Mesendoderm (in vitro differentiated cells): ENCODE results near the gene MUSTN1.

Source experiments
- DNase-seq: peaks from one replicate; pipeline ENCODE4 v3.0.0; 2013
- H2AK5ac ChIP-seq: 2 replicates; pipeline ENCODE4 v1.6.1; 2013; ENCODE audit warnings: low read length, inconsistent platforms
- H2BK120ac ChIP-seq: 2 replicates; pipeline ENCODE4 v1.6.1; 2013; ENCODE audit warnings: low read depth, mild to moderate bottlenecking, low read length, moderate library complexity, mixed read lengths
- H2BK15ac ChIP-seq: replicated peaks from 2 replicates; pipeline ENCODE4 v1.6.1; 2013; ENCODE audit warnings: low read depth, mild to moderate bottlenecking, moderate library complexity
- H2BK5ac ChIP-seq: 2 replicates; pipeline ENCODE4 v1.6.1; 2013; ENCODE audit warnings: low read length, inconsistent platforms
- H3K18ac ChIP-seq: 2 replicates; pipeline ENCODE4 v1.6.1; 2013; ENCODE audit warnings: mild to moderate bottlenecking, low read length, mixed read lengths
- H3K23ac ChIP-seq: one replicate; pipeline ENCODE4 v1.6.1; 2013; ENCODE audit warnings: low read length
- H3K27ac ChIP-seq: 2 replicates; pipeline ENCODE4 v1.5.1; 2013; ENCODE audit warnings: low read depth, mild to moderate bottlenecking, inconsistent platforms, low read length, moderate library complexity
- H3K27me3 ChIP-seq: 2 replicates; pipeline ENCODE4 v1.6.1; 2013; ENCODE audit warnings: low read length, control low read depth, mild to moderate bottlenecking, inconsistent platforms; ENCODE audit not compliant: insufficient read depth, poor library complexity
- H3K36me3 ChIP-seq: 2 replicates; pipeline ENCODE4 v1.6.1; 2013; ENCODE audit warnings: low read length, inconsistent platforms; ENCODE audit not compliant: control insufficient read depth, insufficient read depth
- H3K4ac ChIP-seq: one replicate; pipeline ENCODE4 v1.6.1; 2013; ENCODE audit warnings: low read depth, mild to moderate bottlenecking, low read length, moderate library complexity
- H3K4me1 ChIP-seq: 2 replicates; pipeline ENCODE4 v1.6.1; 2013; ENCODE audit warnings: low read depth, low read length, inconsistent platforms; ENCODE audit not compliant: control insufficient read depth
- H3K4me2 ChIP-seq: 2 replicates; pipeline ENCODE4 v1.6.1; 2013; ENCODE audit warnings: low read length
- H3K4me3 ChIP-seq: 2 replicates; pipeline ENCODE4 v1.5.1; 2013; ENCODE audit warnings: mild to moderate bottlenecking, low read length
- H3K56ac ChIP-seq: one replicate; pipeline ENCODE4 v1.6.1; 2013; ENCODE audit warnings: low read length
- H3K79me1 ChIP-seq: 2 replicates; pipeline ENCODE4 v1.6.1; 2013; ENCODE audit warnings: low read length, inconsistent platforms
- H3K79me2 ChIP-seq: 2 replicates; pipeline ENCODE4 v1.6.1; 2013; ENCODE audit warnings: mild to moderate bottlenecking, low read length; ENCODE audit not compliant: control insufficient read depth, insufficient read depth
- H3K9ac ChIP-seq: 2 replicates; pipeline ENCODE4 v1.6.1; 2013; ENCODE audit warnings: low read length, inconsistent platforms
- H4K5ac ChIP-seq: one replicate; pipeline ENCODE4 v1.6.1; 2013; ENCODE audit warnings: low read length
- H4K8ac ChIP-seq: one replicate; pipeline ENCODE4 v1.6.1; 2013; ENCODE audit warnings: low read depth, mild to moderate bottlenecking, control low read depth, low read length, moderate library complexity
- WGBS: extraction: QIAGEN DNeasy Blood & Tissue Kit; methylation state at CpG from one replicate; pipeline ENCODE4 v1.1.7; 2013; ENCODE audit warnings: low lambda C conversion rate, missing lambda C conversion rate; ENCODE audit not compliant: insufficient coverage; ENCODE audit errors: extremely low coverage; 5-methylcytosine and 5-hydroxymethylcytosine counted together

MUSTN1 gene

GRCh38 chr3:52859686-52860423, 25.0 kb upstream of the MUSTN1 start:
- no peak overlapping the region for H2AK5ac ChIP-seq

GRCh38 chr3:52857864-52858263, 23.0 kb upstream of the MUSTN1 start:
- H3K27ac ChIP-seq, result no peak overlapping the region
- no peak overlapping the region for H2BK120ac ChIP-seq
- H3K18ac ChIP-seq, result no peak overlapping the region
- no peak overlapping the region for H2BK5ac ChIP-seq
- WGBS, result no CpG with 5 or more reads among the region's 5 CpGs
- H3K4me1 ChIP-seq, result no peaks in the 10 kb centered on the region
- no peaks in the 10 kb centered on the region for H3K27me3 ChIP-seq
- H3K4ac ChIP-seq, result no peak overlapping the region
- H3K9ac ChIP-seq, result no peak overlapping the region
- no peak overlapping the region for H2BK15ac ChIP-seq
- no peak overlapping the region for H3K23ac ChIP-seq
- H2AK5ac ChIP-seq, result no peak overlapping the region
- no peak for DNase-seq
- H3K36me3 ChIP-seq, result no peaks in the 10 kb centered on the region
- H3K4me3 ChIP-seq, result no peak overlapping the region
- no peaks in the 10 kb centered on the region for H3K79me2 ChIP-seq
- no peaks in the 10 kb centered on the region for H3K79me1 ChIP-seq
- H3K56ac ChIP-seq, result no peak overlapping the region
- no peak overlapping the region for H3K4me2 ChIP-seq
- no peak overlapping the region for H4K8ac ChIP-seq
- no peak overlapping the region for H4K5ac ChIP-seq

More at GRCh38 chr3:52859686-52860423, 25.0 kb upstream of the MUSTN1 start:
- Histone ChIP-seq H4K8ac (no peak overlapping the region), H3K56ac (no peak overlapping the region), H3K9ac (no peak overlapping the region), H3K79me1 (no peaks in the 10 kb centered on the region), H3K27me3 (no peaks in the 10 kb centered on the region), H2BK5ac (no peak overlapping the region), H3K23ac (no peak overlapping the region), H3K4me1 (no peaks in the 10 kb centered on the region), H3K4ac (no peak overlapping the region), H3K18ac (no peak overlapping the region), H2BK120ac (no peak overlapping the region), H3K36me3 (no peaks in the 10 kb centered on the region), H2BK15ac (no peak overlapping the region), H4K5ac (no peak overlapping the region), H3K27ac (no peak overlapping the region), H3K79me2 (no peaks in the 10 kb centered on the region), H3K4me3 (no peak overlapping the region), H3K4me2 (no peak overlapping the region)
- DNase-seq, result no peak
- no CpG with 5 or more reads among the region's 8 CpGs for WGBS

GRCh38 chr3:52857133-52857532, 22.3 kb upstream of the MUSTN1 start:
- H4K8ac ChIP-seq, result no peak overlapping the region
- no CpG with 5 or more reads among the region's 3 CpGs for WGBS
- no peak overlapping the region for H3K18ac ChIP-seq
- no peak overlapping the region for H3K9ac ChIP-seq
- no peak overlapping the region for H3K4ac ChIP-seq
- H3K36me3 ChIP-seq, result no peaks in the 10 kb centered on the region
- no peak overlapping the region for H3K56ac ChIP-seq
- H3K79me2 ChIP-seq, result no peaks in the 10 kb centered on the region
- no peak overlapping the region for H2BK5ac ChIP-seq
- no peak overlapping the region for H2BK15ac ChIP-seq
- no peak for DNase-seq
- no peaks in the 10 kb centered on the region for H3K79me1 ChIP-seq
- no peak overlapping the region for H3K4me3 ChIP-seq
- H3K23ac ChIP-seq, result no peak overlapping the region
- H2AK5ac ChIP-seq, result no peak overlapping the region
- H3K4me1 ChIP-seq, result no peaks in the 10 kb centered on the region
- H3K27ac ChIP-seq, result no peak overlapping the region
- no peak overlapping the region for H2BK120ac ChIP-seq
- H3K4me2 ChIP-seq, result no peak overlapping the region
- H3K27me3 ChIP-seq, result no peaks in the 10 kb centered on the region
- H4K5ac ChIP-seq, result no peak overlapping the region

GRCh38 chr3:52856666-52857065, 21.8 kb upstream of the MUSTN1 start:
- Histone ChIP-seq H2BK120ac (no peak overlapping the region), H3K9ac (no peak overlapping the region), H3K36me3 (no peaks in the 10 kb centered on the region), H2BK15ac (no peak overlapping the region), H4K5ac (no peak overlapping the region), H3K23ac (no peak overlapping the region), H3K79me2 (no peaks in the 10 kb centered on the region), H3K4me2 (no peak overlapping the region), H3K4ac (no peak overlapping the region), H3K79me1 (no peaks in the 10 kb centered on the region), H3K27me3 (no peaks in the 10 kb centered on the region), H3K56ac (no peak overlapping the region), H3K4me1 (no peaks in the 10 kb centered on the region), H3K4me3 (no peak overlapping the region), H4K8ac (no peak overlapping the region), H3K18ac (no peak overlapping the region), H3K27ac (no peak overlapping the region), H2AK5ac (no peak overlapping the region), H2BK5ac (no peak overlapping the region)
- DNase-seq, result no peak
- no CpG with 5 or more reads among the region's 5 CpGs for WGBS

DNA sequence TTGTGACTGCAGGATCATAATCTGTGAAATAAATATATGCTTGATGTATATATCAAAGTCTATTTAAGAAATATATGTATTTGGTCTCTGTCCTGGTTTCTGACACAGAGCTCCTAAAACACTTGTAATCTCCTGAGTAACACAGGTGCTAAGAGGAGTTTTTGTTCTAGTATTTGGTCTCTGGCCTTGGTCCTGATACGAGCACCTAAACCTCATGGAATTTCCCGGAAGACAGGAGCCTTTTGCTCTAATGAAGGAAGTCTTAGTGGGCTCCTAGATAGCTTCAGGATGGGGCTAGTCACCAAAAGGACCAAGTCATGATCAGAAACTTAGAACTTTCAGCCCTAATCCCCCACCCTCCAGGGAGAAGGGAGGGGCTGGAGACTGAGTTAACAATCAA, 19.2 kb upstream of the MUSTN1 start:
- no CpG with 5 or more reads among the region's 2 CpGs for WGBS
- Histone ChIP-seq H3K18ac (no peak overlapping the region), H3K79me2 (no peaks in the 10 kb centered on the region), H4K5ac (no peak overlapping the region), H3K9ac (no peak overlapping the region), H3K27ac (no peak overlapping the region), H2BK5ac (no peak overlapping the region), H4K8ac (no peak overlapping the region), H3K27me3 (no peaks in the 10 kb centered on the region), H2AK5ac (no peak overlapping the region), H3K79me1 (no peaks in the 10 kb centered on the region), H2BK120ac (no peak overlapping the region), H3K4me2 (no peak overlapping the region), H3K36me3 (no peaks in the 10 kb centered on the region), H3K4me1 (no peaks in the 10 kb centered on the region), H3K4me3 (no peak overlapping the region), H3K4ac (no peak overlapping the region), H2BK15ac (no peak overlapping the region), H3K23ac (no peak overlapping the region), H3K56ac (no peak overlapping the region)
- DNase-seq, result peak; percentile 44

GRCh38 chr3:52852419-52852818, 17.6 kb upstream of the MUSTN1 start:
- no peak overlapping the region for H2AK5ac ChIP-seq
- DNase-seq, result no peak
- no peaks in the 10 kb centered on the region for H3K79me1 ChIP-seq
- H2BK5ac ChIP-seq, result no peak overlapping the region
- no peak overlapping the region for H3K56ac ChIP-seq
- no peak overlapping the region for H3K4me2 ChIP-seq
- H2BK15ac ChIP-seq, result no peak overlapping the region
- no peak overlapping the region for H3K4ac ChIP-seq
- H4K5ac ChIP-seq, result no peak overlapping the region
- no peak overlapping the region for H3K23ac ChIP-seq
- H3K18ac ChIP-seq, result no peak overlapping the region
- no peaks in the 10 kb centered on the region for H3K27me3 ChIP-seq
- no peak overlapping the region for H3K9ac ChIP-seq
- no peaks in the 10 kb centered on the region for H3K36me3 ChIP-seq
- H2BK120ac ChIP-seq, result no peak overlapping the region
- no peaks in the 10 kb centered on the region for H3K4me1 ChIP-seq
- no peak overlapping the region for H4K8ac ChIP-seq
- WGBS, result no CpG with 5 or more reads among the region's 2 CpGs
- no peak overlapping the region for H3K27ac ChIP-seq
- no peak overlapping the region for H3K4me3 ChIP-seq
- no peaks in the 10 kb centered on the region for H3K79me2 ChIP-seq
